Prostate gland (tissue), 2 donors: ENCODE data around the gene ATXN1. TPM values are rescaled to one million over a fixed set of nuclear protein-coding genes. Genes with fewer than 3 reads are reported as not detected.

Experiments
- DNase-seq: peaks from one replicate; pipeline ENCODE4 v3.0.0-alpha.2; 2019; ENCODE audit warnings: low spot score
- H3K27ac ChIP-seq, 2 donors: fragments of 200-600 bp; sonication (generic); 2 replicates each; pipeline ENCODE4 v1.5.1; 2017 to 2019
- H3K27me3 ChIP-seq: fragments of 200-600 bp; sonication (generic); replicated peaks from 2 replicates; pipeline ENCODE4 v1.5.1; 2019; ENCODE audit not compliant: insufficient read depth
- H3K36me3 ChIP-seq, 2 donors: fragments of 200-600 bp; sonication (generic); 1 replicate in 1 of 2; 2 replicates in 1 of 2; pipeline versions ENCODE4 v1.5.1 to v1.8.1; 2017 to 2019
- H3K4me1 ChIP-seq: fragments of 200-600 bp; sonication (generic); replicated peaks from 2 replicates; pipeline ENCODE4 v1.5.1; 2019
- H3K4me3 ChIP-seq, 2 donors: fragments of 200-600 bp; sonication (generic); 2 replicates each; pipeline ENCODE4 v1.5.1; 2017 to 2019
- H3K9me3 ChIP-seq: fragments of 200-600 bp; sonication (generic); 2 replicates; pipeline ENCODE4 v1.5.1; 2017
- CTCF ChIP-seq, 4 experiments: fragments of 200-600 bp in 2 of 4; fragments of 450-650 bp in 2 of 4; sonication (generic) in 2 of 4; IDR thresholded peaks; 1 replicate in 3 of 4; 2 replicates in 1 of 4; pipeline ENCODE4 v1.5.1; 2016 to 2019; ENCODE audit warnings: antibody characterized with exemption in 4 of 4, mild to moderate bottlenecking in 2 of 4, moderate library complexity in 2 of 4
- POLR2A ChIP-seq: fragments of 450-650 bp; IDR thresholded peaks from one replicate; pipeline ENCODE4 v1.6.1; 2016; ENCODE audit warnings: antibody characterized with exemption, mild to moderate bottlenecking
- POLR2AphosphoS5 ChIP-seq: sonication (generic); formaldehyde crosslinking; IDR thresholded peaks from one replicate; pipeline ENCODE4 v1.6.1; 2017; ENCODE audit warnings: antibody characterized with exemption
- WGBS: methylation state at CpG from one replicate; pipeline ENCODE4 v1.1.5; 2018; 5-methylcytosine and 5-hydroxymethylcytosine counted together
- intact Hi-C: fragments of 100-400 bp; cut with DNase I; formaldehyde crosslinking; loops from one replicate; pipeline ENCODE4 v1.14.2; 2022
- total RNA-seq, 2 donors: library from RNA; depleted of rRNA; stranded (reverse); fragments of >200 nt; gene quantifications; one replicate each; pipeline ENCODE4 v1.1.0, GENCODE V29; 2016

The ATXN1 gene
- total RNA-seq, 2 donors from 2014 or later: 28.5 to 89.0 TPM

DNA sequence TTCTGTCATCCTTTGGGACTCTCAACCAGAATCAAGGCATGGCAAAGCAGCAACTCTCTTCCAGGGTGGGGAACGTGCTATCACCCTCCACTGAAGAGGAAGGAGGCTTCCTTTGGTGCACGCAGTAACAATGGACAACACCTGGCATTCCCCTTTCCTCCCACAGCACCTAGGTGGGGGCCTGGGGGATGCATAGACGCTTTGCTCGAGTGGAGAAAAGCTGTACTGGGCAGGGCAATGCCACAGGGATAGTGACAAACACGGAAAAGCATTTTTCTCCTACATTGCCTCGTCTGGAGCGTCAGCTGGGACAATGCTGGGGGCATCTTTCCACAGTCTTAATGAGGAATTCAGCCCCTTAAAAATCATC lies 439.9 kb downstream of the ATXN1 start:
- intact Hi-C loops: loop anchor here (5.0 kb wide), 1 partner anchor 79 kb away; no protein-coding TSS in a partner anchor
- Histone ChIP-seq H3K4me3 (no peak overlapping the region), H3K27me3 (no peaks in the 10 kb centered on the region), H3K36me3 (no peaks in the 10 kb centered on the region), H3K4me1 (peaks cover 11% of the 10 kb centered on the region), H3K9me3 (no peaks in the 10 kb centered on the region), H3K27ac (peak overlapping the region; percentile 30 to 47)
- no peak for TF ChIP-seq CTCF (IDR thresholded peaks at IDR 0.05)
- TF ChIP-seq POLR2AphosphoS5: no peak
- TF ChIP-seq POLR2A: no peak
- WGBS: 60% methylated on average over 7 of the region's 7 CpGs
- no peak for DNase-seq

- TF ChIP-seq CTCF (IDR thresholded peaks at IDR 0.05) (no peak), POLR2A (no peak), POLR2AphosphoS5 (peak; percentile 7)
- no peak for DNase-seq
- Histone ChIP-seq H3K9me3 (no peaks in the 10 kb centered on the region), H3K4me3 (no peak overlapping the region), H3K27me3 (no peaks in the 10 kb centered on the region), H3K4me1 (peaks cover 11% of the 10 kb centered on the region), H3K27ac (peak overlapping the region; percentile 55 to 64), H3K36me3 (no peaks in the 10 kb centered on the region)
- 65% methylated on average over 21 of the region's 21 CpGs for WGBS
- intact Hi-C loops: loop anchor here (5.0 kb wide), 1 partner anchor 78 kb away; no protein-coding TSS in a partner anchor
These were observed 440.5 kb downstream of the ATXN1 start for GRCh38 chr6:16320533-16321340.

DNA sequence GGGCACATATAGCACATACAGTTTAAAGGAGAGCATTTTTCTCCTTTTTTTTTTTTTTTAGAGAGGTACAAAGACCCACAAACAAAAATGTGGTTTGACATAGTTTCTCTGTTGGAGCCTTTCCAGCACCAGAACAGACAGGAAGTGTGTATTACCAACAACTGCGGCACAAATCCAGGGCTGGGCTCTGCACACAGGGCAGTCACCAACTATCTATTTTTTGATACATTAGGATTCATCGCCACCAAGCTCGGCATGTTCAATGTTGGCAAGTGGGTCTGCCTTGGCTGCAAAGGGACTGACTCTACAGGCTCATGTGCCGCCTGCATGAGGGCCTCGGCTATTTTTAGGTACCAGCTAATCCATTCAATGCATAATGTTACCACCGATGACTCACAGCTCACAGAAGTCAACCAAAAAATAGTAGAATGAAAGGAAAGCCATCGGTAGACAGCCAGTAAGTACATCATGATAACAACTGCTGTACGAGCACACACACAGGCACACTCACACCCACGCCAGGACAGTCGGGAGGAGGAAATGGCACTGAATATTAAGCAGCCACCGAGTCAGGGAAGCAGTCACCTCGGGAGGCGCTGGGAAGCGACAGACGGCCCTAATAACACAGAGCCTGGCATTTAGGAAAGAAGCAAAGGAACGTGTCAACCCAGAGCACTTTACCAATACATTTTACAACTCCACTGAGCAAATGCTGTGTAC lies 441.3 kb downstream of the ATXN1 start:
- H3K4me3 ChIP-seq: no peak overlapping the region
- peak; percentile 63 for DNase-seq
- H3K9me3 ChIP-seq: no peaks in the 10 kb centered on the region
- intact Hi-C loops: loop anchor here (5.0 kb wide), 1 partner anchor 78 kb away; no protein-coding TSS in a partner anchor
- H3K27me3 ChIP-seq: no peaks in the 10 kb centered on the region
- H3K4me1 ChIP-seq: peaks cover 11% of the 10 kb centered on the region
- H3K27ac ChIP-seq: peak overlapping the region; percentile 55 to 64
- 6% methylated on average over 16 of the region's 16 CpGs for WGBS
- no peaks in the 10 kb centered on the region for H3K36me3 ChIP-seq
- TF ChIP-seq POLR2AphosphoS5 (peak; percentile 68), CTCF (IDR thresholded peaks at IDR 0.05) (no peak), POLR2A (no peak)

- H3K27ac ChIP-seq: peak overlapping the region in 1 of 2 donors; percentile 55
- no peak for TF ChIP-seq POLR2A
- no peak for TF ChIP-seq CTCF (IDR thresholded peaks at IDR 0.05)
- TF ChIP-seq POLR2AphosphoS5: no peak
- DNase-seq: no peak
- intact Hi-C loops: no loop called here
- H3K9me3 ChIP-seq: no peaks in the 10 kb centered on the region
- H3K4me3 ChIP-seq: no peak overlapping the region
- 91% methylated on average over 8 of the region's 8 CpGs for WGBS
- no peaks in the 10 kb centered on the region for H3K27me3 ChIP-seq
- H3K36me3 ChIP-seq: no peaks in the 10 kb centered on the region
- H3K4me1 ChIP-seq: peaks cover 11% of the 10 kb centered on the region
These were observed 442.1 kb downstream of the ATXN1 start for GRCh38 chr6:16318953-16319720.
